ENCODE data around the gene CRYGS.

- TF ChIP-seq EP300 (IDR thresholded peaks at IDR 0.05), result no peak
- no peak for TF ChIP-seq CTCF (IDR thresholded peaks at IDR 0.05)
Observed at GRCh38 chr3:186582541-186582940, 38.4 kb upstream of the CRYGS start.

Measured in ovary (tissue), 3 donors.